Mucosa of descending colon (tissue), 3 donors: Measurements from ENCODE around the gene TGFBI. TPM values are rescaled to one million over a fixed set of nuclear protein-coding genes. Genes with fewer than 3 reads are reported as not detected.

Experiments used
- ATAC-seq: fragments of 200-7000 bp; cut with Tn5 transposase; one replicate; pipeline ENCODE4 v1.9.1; 2020; ENCODE audit warnings: mild to moderate bottlenecking, moderate library complexity
- DNase-seq, 3 donors: peaks; one replicate each; pipeline ENCODE4 v3.0.0-alpha.2; 2020
- H3K36me3 ChIP-seq: fragments of 200-600 bp; one replicate; pipeline ENCODE4 v1.8.0; 2021; ENCODE audit warnings: low read depth, mild to moderate bottlenecking
- H3K4me1 ChIP-seq: fragments of 200-600 bp; one replicate; pipeline ENCODE4 v1.8.0; 2021; ENCODE audit warnings: low read depth, mild to moderate bottlenecking
- H3K4me3 ChIP-seq: fragments of 200-600 bp; one replicate; pipeline ENCODE4 v1.8.0; 2021; ENCODE audit warnings: mild to moderate bottlenecking
- H3K9me3 ChIP-seq: fragments of 200-600 bp; one replicate; pipeline ENCODE4 v1.8.0; 2021; ENCODE audit warnings: mild to moderate bottlenecking
- intact Hi-C, 2 donors: fragments of 100-400 bp; cut with DNase I in 1 of 2; cut with micrococcal nuclease in 1 of 2; formaldehyde crosslinking; loops; one replicate each; pipeline versions ENCODE4 v1.11.0 to v1.11.1; 2022; cut with DNase I, micrococcal nuclease
- total RNA-seq, 3 donors: library from RNA; stranded (reverse); fragmentation: NEBNext Ultra II Directional in 2 of 3; extraction: Animal tissue kit (Norgen Biotek cat#: 25700) in 2 of 3; gene quantifications; one replicate each; pipeline versions ENCODE4 v1.2.1 to v1.2.4, GENCODE V29; 2021 to 2023
- TF ChIP-seq, protein P1 (sequence below): fragments of 200-600 bp; IDR thresholded peaks from one replicate; pipeline ENCODE4 v1.8.0; 2022; ENCODE audit warnings: antibody characterized with exemption, mild to moderate bottlenecking
- donor health status: DM: no; HTN: no; CAD: no; lungs with moderate emphysema.
- donor health status: DM: no; HTN: no; CAD: no.
- donor health status: DM: no; HTN: yes; CAD: no.

Gene TGFBI
- total RNA-seq, 3 donors from 2014 or later = 26.8 to 77.1 (median 47.0) TPM

DNA sequence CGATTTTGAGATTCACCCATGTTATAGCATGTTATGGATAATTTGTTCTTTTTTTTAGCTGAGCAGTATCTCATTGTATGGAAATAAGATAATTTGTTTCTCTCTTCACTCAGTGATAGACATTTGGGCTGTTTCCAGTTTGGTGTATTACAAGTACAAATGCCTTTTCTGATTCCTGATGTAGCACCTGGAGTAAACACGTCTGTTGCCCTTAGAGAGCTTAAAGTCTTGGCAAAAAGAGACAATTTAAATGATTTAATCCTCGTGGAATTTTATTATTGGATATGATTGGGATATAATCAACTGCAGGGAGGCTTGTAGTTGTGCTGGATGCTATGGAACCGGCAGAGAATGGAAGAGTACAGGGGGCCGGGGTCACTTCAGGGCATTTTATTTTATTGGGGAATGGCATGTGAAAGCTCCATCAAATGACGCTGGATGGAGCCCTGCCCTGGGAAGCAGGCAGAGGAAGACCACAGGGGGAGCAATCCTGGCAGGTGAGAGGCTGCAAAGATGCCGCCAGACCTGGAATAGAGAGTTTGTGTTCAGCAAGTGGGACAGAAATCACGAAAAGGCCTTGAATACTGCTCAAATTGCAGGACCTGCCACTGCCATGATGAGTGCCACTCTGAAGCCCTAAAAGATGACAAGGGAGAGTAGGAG is 31.0 kb upstream of the TGFBI start:
- DNase-seq = no peak
- H3K4me3 ChIP-seq = no peak overlapping the region
- intact Hi-C loops = no loop called here
- TF ChIP-seq, protein P1, sequence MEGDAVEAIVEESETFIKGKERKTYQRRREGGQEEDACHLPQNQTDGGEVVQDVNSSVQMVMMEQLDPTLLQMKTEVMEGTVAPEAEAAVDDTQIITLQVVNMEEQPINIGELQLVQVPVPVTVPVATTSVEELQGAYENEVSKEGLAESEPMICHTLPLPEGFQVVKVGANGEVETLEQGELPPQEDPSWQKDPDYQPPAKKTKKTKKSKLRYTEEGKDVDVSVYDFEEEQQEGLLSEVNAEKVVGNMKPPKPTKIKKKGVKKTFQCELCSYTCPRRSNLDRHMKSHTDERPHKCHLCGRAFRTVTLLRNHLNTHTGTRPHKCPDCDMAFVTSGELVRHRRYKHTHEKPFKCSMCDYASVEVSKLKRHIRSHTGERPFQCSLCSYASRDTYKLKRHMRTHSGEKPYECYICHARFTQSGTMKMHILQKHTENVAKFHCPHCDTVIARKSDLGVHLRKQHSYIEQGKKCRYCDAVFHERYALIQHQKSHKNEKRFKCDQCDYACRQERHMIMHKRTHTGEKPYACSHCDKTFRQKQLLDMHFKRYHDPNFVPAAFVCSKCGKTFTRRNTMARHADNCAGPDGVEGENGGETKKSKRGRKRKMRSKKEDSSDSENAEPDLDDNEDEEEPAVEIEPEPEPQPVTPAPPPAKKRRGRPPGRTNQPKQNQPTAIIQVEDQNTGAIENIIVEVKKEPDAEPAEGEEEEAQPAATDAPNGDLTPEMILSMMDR = no peak
- H3K36me3 ChIP-seq = no peaks in the 10 kb centered on the region
- H3K4me1 ChIP-seq = no peaks in the 10 kb centered on the region
- ATAC-seq = no peak
- no peaks in the 10 kb centered on the region for H3K9me3 ChIP-seq

DNA sequence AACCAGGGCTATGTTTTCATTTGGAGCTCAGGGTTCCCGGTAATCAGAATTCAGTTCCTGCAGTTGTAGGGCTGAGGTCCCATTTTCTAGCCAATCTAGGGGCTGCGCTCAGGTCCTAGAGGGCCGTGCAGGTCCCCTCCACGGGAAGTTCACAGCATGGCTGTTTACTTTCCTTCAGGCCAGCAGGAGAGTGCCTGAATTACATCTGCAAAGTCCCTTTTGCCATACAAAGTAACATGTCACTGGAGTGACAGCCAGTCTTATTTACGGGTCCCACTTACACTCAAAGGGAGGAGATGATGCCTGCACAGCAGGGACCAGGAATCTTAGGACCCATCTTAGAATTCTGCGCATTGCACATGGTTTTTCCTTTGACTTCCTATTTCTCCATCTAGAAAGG is 29.9 kb upstream of the TGFBI start:
- TF ChIP-seq, protein P1 = no peak
- no peaks in the 10 kb centered on the region for H3K36me3 ChIP-seq
- ATAC-seq (no peak), DNase-seq (no peak)
- H3K4me1 ChIP-seq = no peaks in the 10 kb centered on the region
- no peak overlapping the region for H3K4me3 ChIP-seq
- intact Hi-C loops = no loop called here
- no peaks in the 10 kb centered on the region for H3K9me3 ChIP-seq

DNA sequence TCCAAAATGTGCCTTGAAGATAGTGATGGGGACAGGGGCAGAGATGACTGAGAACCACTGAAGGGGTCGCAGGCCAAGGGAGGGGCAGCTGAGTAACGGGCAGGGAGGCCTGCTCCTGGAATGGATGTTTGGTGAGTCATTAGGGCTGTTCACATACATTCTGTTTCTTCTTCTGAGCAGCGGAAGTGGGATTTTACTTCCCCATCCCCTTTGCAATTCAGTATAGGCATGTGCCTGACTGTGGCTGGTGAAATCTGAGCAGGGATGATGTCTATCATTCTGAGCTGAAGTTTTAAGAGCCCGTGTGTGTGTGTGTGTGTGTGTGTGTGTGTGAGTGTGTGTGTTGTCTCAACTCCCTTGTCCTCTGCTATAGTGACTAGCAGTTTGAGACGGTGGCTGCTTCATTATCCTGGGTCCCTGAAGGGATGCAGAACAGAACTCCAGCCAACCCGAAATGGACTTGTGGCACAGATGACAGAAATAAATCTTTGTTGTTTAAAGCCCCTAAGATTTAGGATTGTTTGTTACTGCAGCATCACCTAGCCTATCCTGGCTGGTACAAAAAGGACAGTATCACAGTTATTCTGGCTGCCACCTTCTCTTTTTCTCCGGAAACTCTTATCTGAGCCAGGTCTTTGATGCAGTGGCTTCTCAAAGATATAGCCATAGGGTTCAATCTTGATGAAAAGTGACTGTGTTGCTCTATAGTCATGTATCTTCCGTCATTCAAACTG is 29.2 kb upstream of the TGFBI start:
- H3K4me3 ChIP-seq = no peak overlapping the region
- peak; percentile 32 for ATAC-seq
- H3K36me3 ChIP-seq = no peaks in the 10 kb centered on the region
- intact Hi-C loops = no loop called here
- TF ChIP-seq, protein P1 = no peak
- H3K4me1 ChIP-seq = no peaks in the 10 kb centered on the region
- no peaks in the 10 kb centered on the region for H3K9me3 ChIP-seq
- no peak for DNase-seq

DNA sequence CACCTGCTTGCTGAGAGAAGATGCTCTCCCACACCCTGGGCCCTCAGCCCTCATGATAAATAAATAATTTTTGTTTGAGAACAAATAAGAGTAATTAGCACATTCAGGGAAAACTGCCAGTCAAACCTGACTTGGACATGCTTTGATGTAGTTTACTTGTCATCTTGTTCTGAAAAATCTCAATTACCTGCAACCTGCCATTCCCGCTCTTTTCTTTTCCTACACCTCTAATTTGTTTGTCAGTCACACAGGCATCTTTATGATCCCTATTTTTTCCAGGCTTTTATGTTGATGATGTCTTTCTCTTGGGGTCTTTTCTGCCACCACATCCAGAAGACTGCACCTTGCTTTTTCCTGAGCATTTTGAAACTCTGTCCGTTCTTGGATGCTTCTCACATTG is 28.6 kb upstream of the TGFBI start:
- intact Hi-C loops = no loop called here
- Histone ChIP-seq H3K36me3 (no peaks in the 10 kb centered on the region), H3K4me1 (no peaks in the 10 kb centered on the region), H3K4me3 (no peak overlapping the region), H3K9me3 (no peaks in the 10 kb centered on the region)
- DNase-seq = no peak
- no peak for ATAC-seq
- TF ChIP-seq, protein P1 = no peak

DNA sequence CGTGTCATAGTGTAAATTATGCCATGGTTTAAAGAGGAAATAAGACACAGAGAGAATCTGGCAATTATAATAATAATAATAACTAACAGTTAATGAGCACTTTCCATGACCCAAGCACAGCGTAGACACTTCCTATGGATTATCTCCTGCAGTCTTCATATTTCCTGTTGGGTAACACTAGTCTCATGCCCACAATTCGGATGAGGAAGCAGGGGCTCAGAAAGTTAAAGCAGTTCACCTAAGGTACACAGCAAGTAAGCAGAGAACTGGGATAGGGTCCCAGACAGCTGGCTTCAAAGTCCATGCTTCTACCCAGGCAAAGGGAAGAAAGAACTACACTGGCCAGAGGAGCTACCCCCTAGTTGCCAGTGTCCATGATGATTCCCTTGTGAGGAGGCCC is 27.9 kb upstream of the TGFBI start:
- no peaks in the 10 kb centered on the region for H3K9me3 ChIP-seq
- no peaks in the 10 kb centered on the region for H3K36me3 ChIP-seq
- DNase-seq (no peak), ATAC-seq (no peak)
- intact Hi-C loops = no loop called here
- H3K4me3 ChIP-seq = no peak overlapping the region
- H3K4me1 ChIP-seq = no peaks in the 10 kb centered on the region
- TF ChIP-seq, protein P1 = no peak
